WTC11 (cell line): ENCODE measurements around the gene BCO2. TPM values are rescaled to one million over a fixed set of nuclear protein-coding genes. Genes with fewer than 3 reads are reported as not detected.

ENCODE experiments used
- ATAC-seq: fragments of 200-7000 bp; cut with Tn5 transposase; 2 replicates; pipeline ENCODE4 v1.10.0; 2021; ENCODE audit warnings: mild to moderate bottlenecking, moderate library complexity
- CTCF ChIA-PET: fragments of 300-600 bp; sonication (Branson Sonifier 250); formaldehyde crosslinking; loops from one replicate; lab custom pipeline; 2021; ENCODE audit warnings: antibody characterized with exemption; lab: Charles Lee
- POLR2A ChIA-PET: fragments of 350-600 bp; sonication (Branson Sonifier 250); formaldehyde crosslinking; loops from one replicate; lab custom pipeline; 2021; ENCODE audit warnings: antibody characterized with exemption; lab: Charles Lee
- DNase-seq: peaks from one replicate; pipeline ENCODE4 v3.0.0; 2021; ENCODE audit warnings: low spot score
- H3K27ac Mint-ChIP-seq: 2 replicates; pipeline ENCODE4 v1.8.0; 2021; ENCODE audit warnings: mixed read lengths
- H3K27me3 Mint-ChIP-seq: 2 replicates; pipeline ENCODE4 v1.8.0; 2021; ENCODE audit warnings: low read depth, mild to moderate bottlenecking, moderate library complexity, mixed read lengths
- H3K36me3 Mint-ChIP-seq: 2 replicates; pipeline ENCODE4 v1.8.0; 2021; ENCODE audit warnings: mixed read lengths
- H3K4me1 Mint-ChIP-seq: 2 replicates; pipeline ENCODE4 v1.8.0; 2022; ENCODE audit warnings: mixed read lengths
- H3K4me3 Mint-ChIP-seq: 2 replicates; pipeline ENCODE4 v1.8.0; 2021; ENCODE audit warnings: mild to moderate bottlenecking, moderate library complexity, mixed read lengths
- H3K9me3 Mint-ChIP-seq: 2 replicates; pipeline ENCODE4 v1.8.0; 2021; ENCODE audit warnings: mixed read lengths
- E2F1 ChIP-seq: sonication (generic); formaldehyde crosslinking; IDR thresholded peaks from 2 replicates; pipeline ENCODE4 v1.8.0; 2022; ENCODE audit warnings: mild to moderate bottlenecking, missing genetic modification reagents
- EMX1 ChIP-seq: fragments of 250-450 bp; sonication (Bioruptor Pico); IDR thresholded peaks from 2 replicates; pipeline ENCODE4 v1.8.0; 2021; ENCODE audit warnings: mild to moderate bottlenecking
- FOXP1 ChIP-seq: sonication (generic); formaldehyde crosslinking; IDR thresholded peaks from 2 replicates; pipeline ENCODE4 v1.8.0; 2022; ENCODE audit warnings: missing genetic modification reagents, mild to moderate bottlenecking, moderate library complexity, borderline replicate concordance
- IRF1 ChIP-seq: sonication (generic); formaldehyde crosslinking; IDR thresholded peaks from 2 replicates; pipeline ENCODE4 v1.8.0; 2023; ENCODE audit warnings: missing genetic modification reagents
- IRF2 ChIP-seq: sonication (generic); formaldehyde crosslinking; IDR thresholded peaks from 2 replicates; pipeline ENCODE4 v1.8.0; 2022; ENCODE audit warnings: low read depth, missing genetic modification reagents, borderline replicate concordance
- MAX ChIP-seq: sonication (generic); formaldehyde crosslinking; IDR thresholded peaks from 2 replicates; pipeline ENCODE4 v1.8.0; 2022; ENCODE audit warnings: mild to moderate bottlenecking, missing genetic modification reagents
- MLX ChIP-seq: sonication (generic); formaldehyde crosslinking; IDR thresholded peaks from 2 replicates; pipeline ENCODE4 v1.8.1; 2023; ENCODE audit warnings: mild to moderate bottlenecking, missing genetic modification reagents, moderate library complexity
- NR1H2 ChIP-seq: sonication (generic); formaldehyde crosslinking; IDR thresholded peaks from 2 replicates; pipeline ENCODE4 v1.9.0; 2021; ENCODE audit warnings: mild to moderate bottlenecking, moderate library complexity, missing genetic modification reagents
- NR2C2 ChIP-seq: sonication (generic); formaldehyde crosslinking; IDR thresholded peaks from 2 replicates; pipeline ENCODE4 v1.8.0; 2022; ENCODE audit warnings: mild to moderate bottlenecking, missing genetic modification reagents
- PREB ChIP-seq: sonication (generic); formaldehyde crosslinking; IDR thresholded peaks from 2 replicates; pipeline ENCODE4 v1.8.1; 2022; ENCODE audit warnings: mild to moderate bottlenecking, missing genetic modification reagents, moderate library complexity, borderline replicate concordance
- RORB ChIP-seq: fragments of 250-450 bp; sonication (Bioruptor Pico); IDR thresholded peaks from 2 replicates; pipeline ENCODE4 v1.9.0; 2021; ENCODE audit warnings: mild to moderate bottlenecking
- SOX15 ChIP-seq: fragments of 250-450 bp; sonication (Bioruptor Pico); IDR thresholded peaks from 2 replicates; pipeline ENCODE4 v1.9.0; 2021; ENCODE audit warnings: mild to moderate bottlenecking
- SP1 ChIP-seq: sonication (generic); formaldehyde crosslinking; conservative IDR thresholded peaks from 2 replicates; pipeline ENCODE4 v1.8.1; 2022; ENCODE audit warnings: missing genetic modification reagents
- TCF7 ChIP-seq: sonication (generic); formaldehyde crosslinking; IDR thresholded peaks from 2 replicates; pipeline ENCODE4 v1.8.0; 2022; ENCODE audit warnings: mild to moderate bottlenecking, low read depth, missing genetic modification reagents, moderate library complexity
- TEAD4 ChIP-seq: sonication (generic); formaldehyde crosslinking; IDR thresholded peaks from 2 replicates; pipeline ENCODE4 v1.8.0; 2022; ENCODE audit warnings: mild to moderate bottlenecking, missing genetic modification reagents
- ZBTB21 ChIP-seq: sonication (generic); formaldehyde crosslinking; IDR thresholded peaks from 2 replicates; pipeline ENCODE4 v1.8.1; 2023; ENCODE audit warnings: mild to moderate bottlenecking, missing genetic modification reagents, borderline replicate concordance
- ZNF138 ChIP-seq: sonication (generic); formaldehyde crosslinking; conservative IDR thresholded peaks from 2 replicates; pipeline ENCODE4 v1.8.1; 2022; ENCODE audit warnings: mild to moderate bottlenecking, moderate library complexity, missing genetic modification reagents
- ZNF232 ChIP-seq: sonication (generic); formaldehyde crosslinking; IDR thresholded peaks from 2 replicates; pipeline ENCODE4 v1.8.0; 2022; ENCODE audit warnings: mild to moderate bottlenecking, missing genetic modification reagents
- ZNF317 ChIP-seq: sonication (generic); formaldehyde crosslinking; IDR thresholded peaks from 2 replicates; pipeline ENCODE4 v1.8.1; 2023; ENCODE audit warnings: low read depth, mild to moderate bottlenecking, moderate library complexity, missing genetic modification reagents, borderline replicate concordance
- ZNF425 ChIP-seq: fragments of 250-450 bp; sonication (Bioruptor Pico); conservative IDR thresholded peaks from 2 replicates; pipeline ENCODE4 v1.9.0; 2021; ENCODE audit warnings: mild to moderate bottlenecking
- total RNA-seq: library from RNA; stranded (reverse); gene quantifications from 3 replicates; pipeline ENCODE4 v1.2.3, GENCODE V29; 2021
- TF ChIP-seq, protein P1 (sequence below): sonication (generic); formaldehyde crosslinking; IDR thresholded peaks from 2 replicates; pipeline ENCODE4 v1.8.1; 2023; ENCODE audit warnings: mild to moderate bottlenecking, missing genetic modification reagents
- TF ChIP-seq, protein P2 (sequence below): fragments of 250-450 bp; sonication (Bioruptor Pico); IDR thresholded peaks from 2 replicates; pipeline ENCODE4 v1.9.0; 2021; ENCODE audit warnings: mild to moderate bottlenecking

BCO2 gene
- total RNA-seq, 1 experiment from 2014 or later = 1.0 TPM

DNA sequence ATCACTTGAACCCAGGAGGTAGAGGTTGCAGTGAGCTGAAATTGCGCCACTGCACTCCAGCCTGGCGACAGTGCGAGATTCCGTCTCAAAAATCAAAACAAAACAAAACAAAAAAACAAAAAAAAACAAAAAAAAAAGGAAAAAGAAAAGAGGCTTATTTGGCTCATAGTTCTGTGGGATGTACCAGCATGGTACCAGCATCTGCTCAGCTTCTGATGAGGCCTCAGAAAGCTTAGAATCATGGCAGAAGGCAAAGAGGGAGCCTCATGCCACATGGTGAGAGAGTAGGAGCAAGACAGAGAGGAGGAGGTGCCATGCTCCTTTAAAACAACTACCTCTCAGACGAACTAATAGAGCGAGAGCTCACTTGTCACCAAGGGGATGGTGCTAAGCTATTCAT lies 40.3 kb downstream of the BCO2 start (continued):
- TF ChIP-seq PREB (CRISPR knock-in tag) (no peak), ZNF232 (CRISPR knock-in tag) (no peak), ZNF317 (CRISPR knock-in tag) (no peak), TCF7 (CRISPR knock-in tag) (no peak), NR1H2 (CRISPR knock-in tag) (no peak), E2F1 (CRISPR knock-in tag) (no peak)

DNA sequence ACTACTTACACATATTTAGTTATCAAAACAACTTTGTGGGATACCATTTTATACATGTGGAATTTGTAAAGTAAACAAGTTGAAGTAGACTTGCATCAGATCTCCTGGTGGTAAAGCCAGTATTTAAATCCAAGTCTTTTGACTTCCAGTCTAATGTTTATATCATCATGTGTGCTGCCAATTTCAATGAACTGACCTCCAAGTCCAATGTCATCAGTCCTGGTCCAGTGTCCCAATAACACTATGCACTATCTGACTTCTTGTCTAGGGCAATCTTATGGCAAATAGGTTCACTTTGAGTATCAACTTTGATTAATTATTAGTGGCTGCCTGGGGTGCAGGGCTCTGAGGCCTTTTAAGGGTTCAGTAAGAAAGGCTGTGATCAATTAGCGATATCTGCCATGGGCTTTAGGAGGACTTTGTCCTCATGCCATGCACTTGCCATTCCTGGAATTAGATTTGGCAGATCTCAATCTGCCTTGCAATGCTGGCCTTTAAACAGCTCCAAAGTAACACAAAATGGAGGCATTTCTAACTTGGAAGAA lies 41.3 kb downstream of the BCO2 start:
- Mint-ChIP-seq H3K36me3 (no peaks in the 10 kb centered on the region), H3K4me1 (no peaks in the 10 kb centered on the region), H3K27me3 (peaks cover 8% of the 10 kb centered on the region), H3K27ac (no peak overlapping the region), H3K9me3 (no peaks in the 10 kb centered on the region), H3K4me3 (no peak overlapping the region)
- ChIA-PET CTCF (interaction anchor here (1.3 kb wide), 1 partner anchor 238 kb away, joined by 3 read pairs; no protein-coding TSS in a partner anchor), POLR2A (no interaction called here)
- DNase-seq (no peak), ATAC-seq (no peak)
- TF ChIP-seq MAX (CRISPR knock-in tag) = no peak
- TF ChIP-seq, protein P1, sequence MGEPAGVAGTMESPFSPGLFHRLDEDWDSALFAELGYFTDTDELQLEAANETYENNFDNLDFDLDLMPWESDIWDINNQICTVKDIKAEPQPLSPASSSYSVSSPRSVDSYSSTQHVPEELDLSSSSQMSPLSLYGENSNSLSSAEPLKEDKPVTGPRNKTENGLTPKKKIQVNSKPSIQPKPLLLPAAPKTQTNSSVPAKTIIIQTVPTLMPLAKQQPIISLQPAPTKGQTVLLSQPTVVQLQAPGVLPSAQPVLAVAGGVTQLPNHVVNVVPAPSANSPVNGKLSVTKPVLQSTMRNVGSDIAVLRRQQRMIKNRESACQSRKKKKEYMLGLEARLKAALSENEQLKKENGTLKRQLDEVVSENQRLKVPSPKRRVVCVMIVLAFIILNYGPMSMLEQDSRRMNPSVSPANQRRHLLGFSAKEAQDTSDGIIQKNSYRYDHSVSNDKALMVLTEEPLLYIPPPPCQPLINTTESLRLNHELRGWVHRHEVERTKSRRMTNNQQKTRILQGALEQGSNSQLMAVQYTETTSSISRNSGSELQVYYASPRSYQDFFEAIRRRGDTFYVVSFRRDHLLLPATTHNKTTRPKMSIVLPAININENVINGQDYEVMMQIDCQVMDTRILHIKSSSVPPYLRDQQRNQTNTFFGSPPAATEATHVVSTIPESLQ = no peak
- TF ChIP-seq TEAD4 (CRISPR knock-in tag) = no peak
- TF ChIP-seq, protein P2, sequence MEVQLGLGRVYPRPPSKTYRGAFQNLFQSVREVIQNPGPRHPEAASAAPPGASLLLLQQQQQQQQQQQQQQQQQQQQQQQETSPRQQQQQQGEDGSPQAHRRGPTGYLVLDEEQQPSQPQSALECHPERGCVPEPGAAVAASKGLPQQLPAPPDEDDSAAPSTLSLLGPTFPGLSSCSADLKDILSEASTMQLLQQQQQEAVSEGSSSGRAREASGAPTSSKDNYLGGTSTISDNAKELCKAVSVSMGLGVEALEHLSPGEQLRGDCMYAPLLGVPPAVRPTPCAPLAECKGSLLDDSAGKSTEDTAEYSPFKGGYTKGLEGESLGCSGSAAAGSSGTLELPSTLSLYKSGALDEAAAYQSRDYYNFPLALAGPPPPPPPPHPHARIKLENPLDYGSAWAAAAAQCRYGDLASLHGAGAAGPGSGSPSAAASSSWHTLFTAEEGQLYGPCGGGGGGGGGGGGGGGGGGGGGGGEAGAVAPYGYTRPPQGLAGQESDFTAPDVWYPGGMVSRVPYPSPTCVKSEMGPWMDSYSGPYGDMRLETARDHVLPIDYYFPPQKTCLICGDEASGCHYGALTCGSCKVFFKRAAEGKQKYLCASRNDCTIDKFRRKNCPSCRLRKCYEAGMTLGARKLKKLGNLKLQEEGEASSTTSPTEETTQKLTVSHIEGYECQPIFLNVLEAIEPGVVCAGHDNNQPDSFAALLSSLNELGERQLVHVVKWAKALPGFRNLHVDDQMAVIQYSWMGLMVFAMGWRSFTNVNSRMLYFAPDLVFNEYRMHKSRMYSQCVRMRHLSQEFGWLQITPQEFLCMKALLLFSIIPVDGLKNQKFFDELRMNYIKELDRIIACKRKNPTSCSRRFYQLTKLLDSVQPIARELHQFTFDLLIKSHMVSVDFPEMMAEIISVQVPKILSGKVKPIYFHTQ (CRISPR knock-in tag) = no peak
- TF ChIP-seq SP1 (CRISPR knock-in tag) = no peak
- TF ChIP-seq FOXP1 (CRISPR knock-in tag) = no peak
- TF ChIP-seq IRF1 = no peak
- no peak for TF ChIP-seq RORB (CRISPR knock-in tag)
- no peak for TF ChIP-seq MLX (CRISPR knock-in tag)
- no peak for TF ChIP-seq SOX15 (CRISPR knock-in tag)
- TF ChIP-seq ZBTB21 (CRISPR knock-in tag) = no peak
- no peak for TF ChIP-seq IRF2 (CRISPR knock-in tag)
- no peak for TF ChIP-seq ZNF138 (CRISPR knock-in tag)
- no peak for TF ChIP-seq ZNF425 (CRISPR knock-in tag)
- no peak for TF ChIP-seq EMX1
- TF ChIP-seq NR2C2 (CRISPR knock-in tag) = no peak
